OCI-LY1 (cell line): ENCODE results near the gene C1QTNF2.

ENCODE experiments used
- CTCF ChIP-seq: fragments of 200-600 bp; sonication (generic), shearing (Covaris generic); IDR thresholded peaks from 2 replicates; pipeline ENCODE4 v1.5.1; 2017; ENCODE audit warnings: mild to moderate bottlenecking, antibody characterized with exemption, low read length, moderate library complexity, mixed read lengths
- EZH2 ChIP-seq: fragments of 200-600 bp; sonication (generic), shearing (Covaris generic); IDR thresholded peaks from 2 replicates; pipeline ENCODE4 v1.8.0; 2017; ENCODE audit warnings: borderline replicate concordance, mixed run types, mild to moderate bottlenecking, antibody characterized with exemption, low read length, moderate library complexity, mixed read lengths

DNA sequence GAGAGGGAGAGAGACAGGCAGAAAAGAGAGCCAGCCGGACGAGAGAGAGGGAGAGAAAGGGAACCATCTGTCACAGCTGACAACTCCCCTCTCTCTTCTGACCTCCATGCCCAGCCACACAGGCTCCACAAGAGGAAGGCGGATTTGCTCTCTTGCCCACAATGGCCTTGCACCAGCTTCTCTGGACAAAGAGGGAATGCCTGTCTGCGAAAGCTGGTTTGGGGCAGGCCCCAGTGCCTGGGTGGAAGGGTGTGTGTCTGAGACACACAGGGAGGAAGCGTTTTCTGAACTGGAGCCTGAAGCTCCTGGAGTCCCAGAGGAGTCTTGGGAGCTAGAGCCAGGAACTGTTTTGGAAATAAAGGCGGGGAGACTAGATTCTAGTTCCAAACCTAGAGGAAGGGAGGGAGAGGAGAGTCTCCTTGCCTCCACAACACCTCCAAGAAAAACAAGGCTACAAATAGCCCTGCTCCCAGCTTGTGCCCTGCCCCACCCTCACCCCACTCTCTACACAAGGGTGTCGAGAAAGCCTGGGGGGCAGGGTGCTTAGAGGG, 12.5 kb downstream of the C1QTNF2 start:
- no peak for TF ChIP-seq CTCF
- TF ChIP-seq EZH2: no peak
